ENCODE measurements around the gene LPIN1. TPM values are rescaled to one million over a fixed set of nuclear protein-coding genes. Genes with fewer than 3 reads are reported as not detected.
"Not testable (repeated sequence)": the region's sequence is repeated elsewhere in the genome, so short reads cannot be mapped to it uniquely, and the experiment has no call there.

Gene LPIN1
- total RNA-seq, 1 donor from 2014 or later: 18.8 TPM

- Histone ChIP-seq H3K27me3 (ENCODE audit: control insufficient read depth in 3 of 3, insufficient read depth in 3 of 3, low read length in 3 of 3) (no peaks in the 10 kb centered on the region), H3K36me3 (ENCODE audit: control insufficient read depth in 3 of 3, insufficient read depth in 3 of 3, low read length in 3 of 3) (peaks cover 27 to 45% (median 42%) of the 10 kb centered on the region in 3 donors), H3K27ac (ENCODE audit: low read depth, low read length) (no peak overlapping the region), H3K4me3 (ENCODE audit: low read length in 3 of 3) (no peak overlapping the region), H3K4me1 (ENCODE audit: control insufficient read depth in 3 of 3, insufficient read depth in 3 of 3, low read length in 3 of 3) (peaks cover 11 to 13% (median 12%) of the 10 kb centered on the region in 3 donors), H3K9ac (ENCODE audit: low read depth in 1 of 3, low read length in 3 of 3) (no peak overlapping the region), H3K9me3 (ENCODE audit: control insufficient read depth in 3 of 3, low read length in 3 of 3) (no peaks in the 10 kb centered on the region)
Observed at GRCh38 chr2:11814979-11815510, 68.6 kb downstream of the LPIN1 start.

- H3K27ac ChIP-seq (ENCODE audit: low read depth, low read length); H3K9ac ChIP-seq (ENCODE audit: low read depth in 1 of 3, low read length in 3 of 3); H3K4me3 ChIP-seq (ENCODE audit: low read length in 3 of 3); H3K27me3 ChIP-seq (ENCODE audit: control insufficient read depth in 3 of 3, insufficient read depth in 3 of 3, low read length in 3 of 3); H3K9me3 ChIP-seq (ENCODE audit: control insufficient read depth in 3 of 3, low read length in 3 of 3); H3K4me1 ChIP-seq (ENCODE audit: control insufficient read depth in 3 of 3, insufficient read depth in 3 of 3, low read length in 3 of 3): not testable (repeated sequence)
- peaks cover 31 to 52% (median 44%) of the 10 kb centered on the region in 3 donors for H3K36me3 ChIP-seq (ENCODE audit: control insufficient read depth in 3 of 3, insufficient read depth in 3 of 3, low read length in 3 of 3)
Observed at GRCh38 chr2:11816935-11817334, 70.5 kb downstream of the LPIN1 start.

- H3K4me3 ChIP-seq (ENCODE audit: low read length in 3 of 3): no peak overlapping the region
- H3K9me3 ChIP-seq (ENCODE audit: control insufficient read depth in 3 of 3, low read length in 3 of 3): no peaks in the 10 kb centered on the region
- peaks cover 23 to 41% (median 33%) of the 10 kb centered on the region in 3 donors for H3K36me3 ChIP-seq (ENCODE audit: control insufficient read depth in 3 of 3, insufficient read depth in 3 of 3, low read length in 3 of 3)
- no peaks in the 10 kb centered on the region for H3K27me3 ChIP-seq (ENCODE audit: control insufficient read depth in 3 of 3, insufficient read depth in 3 of 3, low read length in 3 of 3)
- H3K4me1 ChIP-seq (ENCODE audit: control insufficient read depth in 3 of 3, insufficient read depth in 3 of 3, low read length in 3 of 3): peaks cover 8 to 22% (median 10%) of the 10 kb centered on the region in 3 donors
- H3K9ac ChIP-seq (ENCODE audit: low read depth in 1 of 3, low read length in 3 of 3): no peak overlapping the region
- no peak overlapping the region for H3K27ac ChIP-seq (ENCODE audit: low read depth, low read length)
Observed at GRCh38 chr2:11819235-11819729, 72.8 kb downstream of the LPIN1 start.

- no peaks in the 10 kb centered on the region for H3K27me3 ChIP-seq (ENCODE audit: control insufficient read depth in 3 of 3, insufficient read depth in 3 of 3, low read length in 3 of 3)
- H3K4me3 ChIP-seq (ENCODE audit: low read length in 3 of 3): no peak overlapping the region
- no peak overlapping the region for H3K27ac ChIP-seq (ENCODE audit: low read depth, low read length)
- no peaks in the 10 kb centered on the region for H3K9me3 ChIP-seq (ENCODE audit: control insufficient read depth in 3 of 3, low read length in 3 of 3)
- H3K36me3 ChIP-seq (ENCODE audit: control insufficient read depth in 3 of 3, insufficient read depth in 3 of 3, low read length in 3 of 3): peaks cover 23 to 41% (median 32%) of the 10 kb centered on the region in 3 donors
- no peak overlapping the region for H3K9ac ChIP-seq (ENCODE audit: low read depth in 1 of 3, low read length in 3 of 3)
- H3K4me1 ChIP-seq (ENCODE audit: control insufficient read depth in 3 of 3, insufficient read depth in 3 of 3, low read length in 3 of 3): peaks cover 8 to 30% (median 16%) of the 10 kb centered on the region in 3 donors
Observed at GRCh38 chr2:11820650-11821049, 74.2 kb downstream of the LPIN1 start.

- Histone ChIP-seq H3K4me3 (ENCODE audit: low read length in 3 of 3) (no peak overlapping the region), H3K9ac (ENCODE audit: low read depth in 1 of 3, low read length in 3 of 3) (no peak overlapping the region), H3K4me1 (ENCODE audit: control insufficient read depth in 3 of 3, insufficient read depth in 3 of 3, low read length in 3 of 3) (peaks cover 8 to 30% (median 16%) of the 10 kb centered on the region in 3 donors), H3K9me3 (ENCODE audit: control insufficient read depth in 3 of 3, low read length in 3 of 3) (no peaks in the 10 kb centered on the region), H3K27me3 (ENCODE audit: control insufficient read depth in 3 of 3, insufficient read depth in 3 of 3, low read length in 3 of 3) (no peaks in the 10 kb centered on the region), H3K27ac (ENCODE audit: low read depth, low read length) (no peak overlapping the region), H3K36me3 (ENCODE audit: control insufficient read depth in 3 of 3, insufficient read depth in 3 of 3, low read length in 3 of 3) (peaks cover 23 to 40% (median 28%) of the 10 kb centered on the region in 3 donors)
Observed at GRCh38 chr2:11821705-11822104, 75.3 kb downstream of the LPIN1 start.

- H3K36me3 ChIP-seq (ENCODE audit: control insufficient read depth in 3 of 3, insufficient read depth in 3 of 3, low read length in 3 of 3): peaks cover 21 to 36% (median 28%) of the 10 kb centered on the region in 3 donors
- H3K27me3 ChIP-seq (ENCODE audit: control insufficient read depth in 3 of 3, insufficient read depth in 3 of 3, low read length in 3 of 3); H3K27ac ChIP-seq (ENCODE audit: low read depth, low read length); H3K9me3 ChIP-seq (ENCODE audit: control insufficient read depth in 3 of 3, low read length in 3 of 3); H3K9ac ChIP-seq (ENCODE audit: low read depth in 1 of 3, low read length in 3 of 3): not testable (repeated sequence)
- H3K4me3 ChIP-seq (ENCODE audit: low read length in 3 of 3): peak overlapping the region in 2 of 3 donors; percentile 24 to 55
- peaks cover 8 to 30% (median 16%) of the 10 kb centered on the region in 3 donors for H3K4me1 ChIP-seq (ENCODE audit: control insufficient read depth in 3 of 3, insufficient read depth in 3 of 3, low read length in 3 of 3)
Observed at GRCh38 chr2:11822359-11822745, 75.9 kb downstream of the LPIN1 start.

- Histone ChIP-seq H3K4me1 (ENCODE audit: control insufficient read depth in 3 of 3, insufficient read depth in 3 of 3, low read length in 3 of 3) (peaks cover 8 to 30% (median 16%) of the 10 kb centered on the region in 3 donors), H3K9me3 (ENCODE audit: control insufficient read depth in 3 of 3, low read length in 3 of 3) (no peaks in the 10 kb centered on the region), H3K27me3 (ENCODE audit: control insufficient read depth in 3 of 3, insufficient read depth in 3 of 3, low read length in 3 of 3) (no peaks in the 10 kb centered on the region), H3K36me3 (ENCODE audit: control insufficient read depth in 3 of 3, insufficient read depth in 3 of 3, low read length in 3 of 3) (peaks cover 21 to 35% (median 26%) of the 10 kb centered on the region in 3 donors), H3K9ac (ENCODE audit: low read depth in 1 of 3, low read length in 3 of 3) (peak overlapping the region in 1 of 3 donors; percentile 52), H3K27ac (ENCODE audit: low read depth, low read length) (peak overlapping the region; percentile 52), H3K4me3 (ENCODE audit: low read length in 3 of 3) (peak overlapping the region; percentile 0 to 55 (median 54))
Observed at GRCh38 chr2:11822746-11823451, 76.5 kb downstream of the LPIN1 start.

GRCh38 chr2:11824901-11825828 lies 78.7 kb downstream of the LPIN1 start:
- H3K4me1 ChIP-seq (ENCODE audit: control insufficient read depth in 3 of 3, insufficient read depth in 3 of 3, low read length in 3 of 3): peaks cover 20 to 43% (median 31%) of the 10 kb centered on the region in 3 donors
- H3K27me3 ChIP-seq (ENCODE audit: control insufficient read depth in 3 of 3, insufficient read depth in 3 of 3, low read length in 3 of 3): no peaks in the 10 kb centered on the region
- no peak overlapping the region for H3K27ac ChIP-seq (ENCODE audit: low read depth, low read length)
- H3K9ac ChIP-seq (ENCODE audit: low read depth in 1 of 3, low read length in 3 of 3): no peak overlapping the region
- H3K9me3 ChIP-seq (ENCODE audit: control insufficient read depth in 3 of 3, low read length in 3 of 3): no peaks in the 10 kb centered on the region
- peaks cover 20 to 25% (median 21%) of the 10 kb centered on the region in 3 donors for H3K36me3 ChIP-seq (ENCODE audit: control insufficient read depth in 3 of 3, insufficient read depth in 3 of 3, low read length in 3 of 3)
- H3K4me3 ChIP-seq (ENCODE audit: low read length in 3 of 3): no peak overlapping the region

- Histone ChIP-seq H3K4me3 (ENCODE audit: low read length in 3 of 3) (no peak overlapping the region), H3K36me3 (ENCODE audit: control insufficient read depth in 3 of 3, insufficient read depth in 3 of 3, low read length in 3 of 3) (peaks cover 13 to 17% (median 14%) of the 10 kb centered on the region in 3 donors), H3K27me3 (ENCODE audit: control insufficient read depth in 3 of 3, insufficient read depth in 3 of 3, low read length in 3 of 3) (no peaks in the 10 kb centered on the region), H3K9me3 (ENCODE audit: control insufficient read depth in 3 of 3, low read length in 3 of 3) (no peaks in the 10 kb centered on the region), H3K4me1 (ENCODE audit: control insufficient read depth in 3 of 3, insufficient read depth in 3 of 3, low read length in 3 of 3) (peaks cover 21 to 38% (median 33%) of the 10 kb centered on the region in 3 donors), H3K9ac (ENCODE audit: low read depth in 1 of 3, low read length in 3 of 3) (no peak overlapping the region), H3K27ac (ENCODE audit: low read depth, low read length) (no peak overlapping the region)
Observed at GRCh38 chr2:11827547-11827946, 81.1 kb downstream of the LPIN1 start.
